GM19467 (cell line): ENCODE data around the gene IFT25.

Experiments
- ATAC-seq: cut with Tn5 transposase; IDR thresholded peaks from one replicate; pipeline ENCODE4 v1.9.1; 2021; ENCODE audit warnings: mild to moderate bottlenecking, moderate library complexity; ENCODE audit not compliant: unreplicated experiment

Gene IFT25

DNA sequence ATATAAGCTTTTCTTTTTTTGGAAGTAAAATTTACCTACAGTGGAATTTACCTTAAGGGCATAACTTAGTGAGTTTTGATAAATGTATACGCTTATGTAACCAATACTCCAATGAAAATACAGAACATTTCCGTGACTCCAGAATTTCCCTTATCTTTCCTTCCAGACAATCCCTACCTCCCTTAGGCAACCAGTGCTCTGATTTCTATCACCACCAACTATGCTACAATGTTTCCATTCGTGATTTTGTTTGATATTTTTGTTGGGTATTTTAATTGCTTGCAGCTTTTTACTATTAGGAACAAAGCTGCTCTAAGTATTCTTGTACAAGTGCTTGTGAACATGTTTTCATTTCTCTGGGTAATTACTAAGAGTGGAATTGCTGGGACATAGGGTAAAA, 14.6 kb downstream of the IFT25 start:
- ATAC-seq, result no peak

DNA sequence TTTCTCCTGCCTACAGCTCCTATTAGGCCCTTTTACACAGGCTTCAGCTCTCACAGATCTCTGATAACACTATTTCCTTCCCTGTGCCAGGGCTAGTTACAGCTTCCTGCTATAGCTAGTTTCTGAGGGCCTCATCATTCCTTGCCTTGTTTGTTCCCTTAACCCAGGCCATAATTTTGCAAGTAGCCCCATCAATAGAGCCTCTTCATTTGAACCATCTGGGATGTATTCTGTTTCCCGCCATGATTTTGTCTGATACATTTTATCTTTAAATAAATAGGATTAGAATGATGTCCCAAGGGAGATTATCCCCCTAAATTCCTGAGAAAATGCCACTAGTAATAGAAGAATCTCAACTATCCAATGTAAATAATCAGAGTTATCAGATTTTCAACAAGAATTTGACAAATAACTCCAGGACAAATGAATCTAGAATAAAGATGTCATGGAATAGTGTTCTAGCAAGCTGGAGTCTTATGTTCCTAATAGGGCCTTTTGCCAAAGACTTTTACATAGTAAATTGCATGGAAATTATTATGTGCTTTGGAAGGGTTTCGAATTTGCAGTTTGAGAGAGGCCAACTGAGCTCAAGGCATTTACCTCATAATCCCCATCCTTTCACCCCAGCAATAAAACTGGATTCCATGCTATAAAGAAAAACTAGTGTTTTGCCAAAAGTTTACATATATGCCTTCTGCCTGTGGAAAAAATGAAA, 16.1 kb downstream of the IFT25 start:
- ATAC-seq, result no peak

DNA sequence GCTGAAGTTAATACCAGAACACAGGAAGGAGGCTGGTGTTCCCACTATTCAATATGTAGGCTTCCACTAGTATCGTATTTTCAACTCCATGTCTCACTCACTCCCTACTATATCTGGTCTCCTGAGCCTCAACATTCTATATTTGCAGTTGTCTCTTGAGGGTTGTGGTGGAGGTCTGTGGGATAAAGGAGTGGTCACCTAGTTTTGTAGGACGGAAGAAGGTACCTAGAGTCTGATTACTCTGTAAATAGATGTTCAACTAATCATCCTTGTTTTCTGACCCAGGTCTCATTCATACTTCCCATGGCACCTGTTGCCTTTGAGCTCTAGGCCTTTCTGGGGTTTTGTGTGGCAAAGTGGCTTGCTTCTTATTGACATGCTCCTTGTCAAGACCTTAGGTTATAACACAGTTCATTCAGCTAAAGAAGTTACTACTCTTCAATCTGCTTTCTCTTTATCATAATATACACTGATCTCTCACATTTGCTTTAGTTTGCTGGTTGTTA, 18.1 kb downstream of the IFT25 start:
- no peak for ATAC-seq

DNA sequence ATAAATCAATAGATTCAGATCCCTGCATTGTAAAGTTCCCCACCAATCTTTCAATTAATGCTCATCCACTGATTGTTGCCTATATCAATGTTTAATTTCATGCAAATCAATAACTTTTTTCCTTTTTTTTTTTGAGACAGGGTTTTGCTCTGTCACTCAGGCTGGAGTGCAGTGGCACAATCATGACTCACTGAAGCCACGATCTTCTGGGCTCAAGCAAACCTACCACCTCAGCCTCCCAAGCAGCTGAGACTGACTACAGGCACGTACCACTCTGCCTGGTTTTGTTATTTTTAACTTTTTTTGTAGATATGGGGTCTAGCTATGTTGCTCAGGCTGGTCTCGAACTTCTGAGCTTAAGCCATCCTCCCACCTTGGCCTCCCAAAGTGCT, 25.8 kb downstream of the IFT25 start:
- no peak for ATAC-seq

DNA sequence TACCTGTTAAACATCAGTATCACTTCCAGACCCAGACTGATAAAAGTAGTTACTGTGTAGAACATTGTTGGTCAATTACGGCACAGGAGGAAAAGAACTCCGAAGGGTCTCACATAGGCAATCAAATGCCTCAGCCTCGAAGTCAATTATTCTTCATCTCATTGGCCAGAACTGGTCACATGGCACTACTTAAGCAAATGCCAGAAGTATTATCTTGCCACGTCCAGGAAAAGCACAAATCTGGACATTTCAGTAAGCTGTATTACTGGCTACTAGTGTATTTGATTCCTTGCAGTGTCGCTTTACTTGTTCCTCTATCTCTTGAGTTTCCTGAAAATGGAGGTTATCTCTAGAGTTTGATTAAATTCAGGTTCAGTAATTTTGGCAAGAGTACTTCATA, 27.2 kb downstream of the IFT25 start:
- no peak for ATAC-seq

DNA sequence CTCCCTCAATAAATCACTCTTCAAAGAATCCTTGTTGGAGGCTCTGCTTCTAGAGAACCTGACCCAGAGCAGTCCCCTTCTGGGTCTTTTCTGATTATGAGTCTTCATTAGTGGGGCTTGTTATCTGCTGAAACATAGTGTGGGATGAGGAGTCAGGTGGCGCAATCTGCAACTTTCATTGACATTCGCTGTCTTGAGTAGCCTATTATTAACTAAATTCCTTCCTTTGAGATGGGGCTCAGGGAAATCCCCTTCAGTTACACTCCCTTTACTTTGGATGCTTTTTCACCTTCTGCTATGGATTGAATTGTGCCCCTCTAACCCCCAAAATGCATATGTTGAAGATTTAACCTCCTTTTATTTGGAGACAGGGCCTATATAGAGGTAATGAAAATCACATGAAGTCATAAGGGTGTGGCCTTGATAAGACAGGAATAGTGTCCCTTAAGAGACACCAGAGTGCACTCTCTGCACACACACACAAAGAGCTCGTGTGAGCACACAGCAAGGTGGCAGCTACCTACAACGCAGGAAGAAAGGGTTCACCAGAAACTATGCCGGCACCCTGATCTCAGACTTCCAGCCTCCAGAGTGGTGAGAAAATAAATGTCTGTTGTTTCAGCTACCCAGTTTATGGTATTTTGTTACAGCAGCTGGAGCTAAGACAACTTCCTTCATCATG, 32.0 kb downstream of the IFT25 start:
- ATAC-seq, result no peak

DNA sequence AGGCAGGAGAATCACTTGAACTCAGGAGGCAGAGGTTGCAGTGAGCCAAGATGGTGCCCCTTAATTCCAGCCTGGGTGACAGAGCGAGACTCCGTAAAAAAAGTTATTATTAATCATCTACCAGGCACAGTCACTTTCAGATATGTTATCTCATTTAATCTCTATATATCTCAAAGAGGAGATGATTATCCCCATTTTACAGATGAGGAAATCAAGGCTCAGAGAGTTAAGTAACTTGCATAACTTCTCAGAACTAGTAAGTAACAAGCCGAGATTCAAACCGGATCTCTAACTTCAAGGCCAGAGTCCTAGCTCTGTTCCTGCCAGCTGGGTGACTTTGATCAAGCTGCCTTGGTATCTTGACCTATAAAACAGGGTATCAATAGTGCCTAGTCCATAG, 34.1 kb downstream of the IFT25 start:
- ATAC-seq, result no peak

DNA sequence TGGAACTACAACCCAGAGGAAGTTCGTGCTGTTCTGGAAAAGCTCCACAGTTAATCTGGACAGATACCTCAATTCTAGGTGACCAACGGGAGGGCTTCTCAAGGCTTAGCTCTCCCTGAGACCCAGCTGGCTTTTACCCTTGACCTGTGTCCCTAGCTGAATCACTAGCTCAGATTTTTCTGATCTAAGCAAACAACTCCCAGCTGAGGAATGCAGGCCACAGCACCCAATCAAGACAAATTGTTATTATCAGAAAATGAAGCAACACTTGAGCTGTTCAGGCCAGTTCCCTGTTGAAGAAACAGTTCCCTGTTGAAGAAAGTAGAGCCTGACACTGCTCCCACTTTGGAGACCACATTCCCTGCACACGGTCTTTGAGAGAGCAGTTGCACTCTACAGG, 35.6 kb downstream of the IFT25 start:
- ATAC-seq, result no peak

DNA sequence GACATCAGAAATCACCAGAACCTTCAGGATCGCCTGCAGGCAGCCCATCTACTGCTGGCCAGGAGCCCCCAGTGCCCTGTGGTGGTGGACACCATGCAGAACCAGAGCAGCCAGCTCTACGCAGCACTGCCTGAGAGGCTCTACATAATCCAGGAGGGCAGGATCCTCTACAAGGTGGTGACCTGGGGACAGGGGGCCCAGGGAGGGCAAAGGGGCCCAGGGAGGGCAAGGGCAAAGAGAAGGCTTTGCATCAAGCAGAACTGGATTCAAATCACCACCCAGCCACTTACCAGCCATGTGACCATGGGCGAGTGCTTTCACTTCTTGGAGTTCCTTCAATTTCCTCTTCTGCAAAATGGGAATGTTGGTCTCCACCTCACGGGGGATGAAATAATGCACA, 39.4 kb downstream of the IFT25 start:
- ATAC-seq, result no peak

DNA sequence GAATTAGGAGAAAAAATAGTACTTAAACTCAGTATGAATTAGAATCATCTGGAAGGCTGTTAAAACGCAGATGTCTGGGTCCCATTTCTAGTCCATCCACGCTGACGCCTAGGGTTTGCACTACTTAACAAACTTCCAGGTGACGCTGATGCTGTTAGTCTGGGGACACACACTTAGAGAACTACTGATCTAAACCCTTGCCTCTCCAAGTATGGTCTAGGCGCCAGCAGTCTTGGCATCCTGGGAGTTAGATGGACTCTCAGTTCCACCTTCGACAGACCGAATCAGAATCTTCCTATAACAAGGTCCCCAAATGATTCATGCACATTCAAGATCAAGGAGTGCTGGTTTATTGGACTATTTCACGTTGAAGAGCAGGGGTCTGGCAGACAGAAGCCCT, 40.0 kb downstream of the IFT25 start:
- ATAC-seq, result no peak

DNA sequence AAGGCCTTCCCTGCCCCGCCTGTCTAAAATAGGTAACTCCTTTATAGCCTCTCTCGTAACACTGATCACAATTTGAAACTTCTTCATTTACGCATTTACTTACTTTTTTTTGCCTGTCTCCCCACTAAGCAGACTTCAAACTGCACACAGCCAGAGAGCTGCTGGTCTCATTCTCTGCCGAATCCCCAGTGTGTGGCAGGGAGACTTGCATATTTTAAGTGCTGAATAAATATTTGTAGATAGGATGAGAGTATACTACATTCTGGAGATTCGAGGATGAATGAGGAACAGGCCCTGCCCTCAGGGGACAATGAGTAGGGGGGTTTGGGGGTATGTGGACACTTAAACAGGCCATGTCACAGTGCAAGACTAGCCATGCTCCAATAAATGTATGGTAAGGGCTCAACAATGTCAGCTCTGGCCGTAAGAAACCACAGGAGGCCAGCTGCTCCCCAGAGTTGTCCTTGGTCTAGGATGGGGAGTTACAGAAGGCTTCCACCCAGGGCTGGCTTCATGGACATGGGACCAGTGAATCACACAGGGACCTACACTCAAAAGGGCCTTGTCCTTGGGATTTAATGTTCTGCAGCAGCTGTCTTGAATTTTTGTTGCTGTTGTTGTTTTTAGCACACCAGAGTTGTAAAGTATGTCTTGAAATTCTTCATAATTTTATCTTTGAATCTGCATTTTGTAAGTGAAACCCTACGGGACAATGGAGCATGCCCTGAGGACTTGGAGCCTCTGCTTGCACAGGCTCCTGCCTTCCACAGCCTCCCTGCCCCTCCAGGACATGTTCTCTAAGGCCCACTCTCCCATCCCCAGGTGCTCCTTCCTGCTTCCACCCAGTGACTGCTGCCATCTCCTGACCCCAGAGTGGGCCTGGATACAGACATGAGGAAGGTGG, 43.0 kb downstream of the IFT25 start:
- no peak for ATAC-seq

DNA sequence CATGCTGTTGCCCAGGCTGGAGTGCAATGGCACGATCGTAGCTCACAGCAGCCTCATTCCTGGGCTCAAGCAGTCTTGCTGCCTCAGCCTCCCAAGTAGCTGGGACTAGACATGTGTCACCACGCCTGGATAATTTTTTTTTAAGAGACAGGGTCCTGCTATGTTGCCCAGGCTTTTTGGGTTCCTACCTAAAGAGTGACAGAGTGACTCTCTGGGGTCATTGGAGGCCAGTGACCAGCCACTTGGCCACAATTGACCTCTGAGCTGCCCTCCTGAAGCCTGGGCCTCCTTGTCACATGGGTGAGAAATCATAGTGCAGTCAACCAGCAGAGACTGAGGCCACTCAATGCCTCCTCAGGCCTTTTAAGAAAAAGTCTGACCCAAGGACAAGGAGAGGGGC, 45.8 kb downstream of the IFT25 start:
- ATAC-seq, result no peak

DNA sequence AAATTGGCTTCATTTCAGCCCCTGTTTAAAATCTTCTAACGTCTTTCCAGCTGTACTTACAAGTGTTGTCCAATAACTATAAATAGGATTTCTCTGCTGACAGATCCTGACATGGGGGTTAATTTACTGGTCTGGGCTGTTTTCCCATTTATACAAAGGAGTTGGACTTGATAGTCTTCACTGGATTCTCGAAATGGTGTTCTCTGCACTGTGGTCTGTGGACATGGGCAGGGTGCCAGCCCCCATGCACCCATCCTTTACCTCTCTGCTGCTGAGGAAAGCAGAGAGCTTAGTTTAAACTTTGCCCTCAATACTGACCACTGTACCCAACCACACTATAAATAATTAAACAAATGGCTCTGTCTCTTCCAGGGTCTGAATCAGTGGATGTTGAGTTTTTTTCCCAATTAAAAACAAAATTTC, 46.3 kb downstream of the IFT25 start:
- ATAC-seq, result no peak

DNA sequence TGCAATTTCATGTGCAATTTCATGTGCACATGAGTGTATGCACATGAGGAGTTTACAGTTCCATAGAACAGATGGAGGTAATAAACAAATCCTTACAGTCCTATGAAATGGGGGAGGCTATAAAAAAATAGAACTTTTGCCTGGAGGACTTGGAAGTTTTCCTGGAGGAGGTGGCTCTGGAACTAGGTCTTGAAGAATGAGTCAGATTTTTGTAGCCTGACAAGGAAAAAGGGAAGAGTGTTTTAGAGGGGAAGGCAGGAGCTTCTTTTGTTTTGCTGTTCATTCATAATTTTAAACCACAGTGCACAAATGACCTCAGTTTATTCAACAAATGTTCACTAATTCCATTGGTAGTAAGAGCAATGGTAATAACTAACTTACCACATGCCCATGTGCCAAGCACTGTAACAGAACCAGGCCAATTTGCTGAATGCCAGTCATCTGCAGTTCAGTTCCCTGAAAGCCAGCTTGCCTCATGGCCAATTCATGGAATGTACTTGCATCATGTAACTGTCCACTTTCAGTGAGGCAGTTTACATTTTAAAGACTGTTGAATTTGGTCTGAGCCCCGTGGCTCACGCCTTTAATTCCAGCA, 48.8 kb downstream of the IFT25 start:
- ATAC-seq, result no peak

DNA sequence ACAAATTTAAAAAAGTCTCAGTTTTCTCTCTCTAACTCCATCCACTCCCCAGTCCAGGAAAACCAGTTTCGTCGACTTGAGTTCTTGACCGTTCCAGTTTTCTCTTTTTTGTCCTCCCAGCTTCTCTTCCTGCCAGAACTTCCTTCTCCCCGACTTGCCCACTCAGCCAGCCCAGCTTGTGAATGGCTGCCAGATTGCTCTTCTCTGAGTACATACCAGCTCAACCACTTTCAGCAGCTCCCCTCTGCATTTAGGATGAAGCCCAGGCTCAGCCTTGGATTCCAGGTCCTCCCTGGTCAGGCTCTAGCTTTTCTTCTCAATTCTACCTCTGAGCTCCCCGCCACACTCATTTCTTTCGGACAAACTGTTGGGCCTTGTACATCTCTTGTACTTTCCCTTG, 50.1 kb downstream of the IFT25 start:
- ATAC-seq, result no peak

DNA sequence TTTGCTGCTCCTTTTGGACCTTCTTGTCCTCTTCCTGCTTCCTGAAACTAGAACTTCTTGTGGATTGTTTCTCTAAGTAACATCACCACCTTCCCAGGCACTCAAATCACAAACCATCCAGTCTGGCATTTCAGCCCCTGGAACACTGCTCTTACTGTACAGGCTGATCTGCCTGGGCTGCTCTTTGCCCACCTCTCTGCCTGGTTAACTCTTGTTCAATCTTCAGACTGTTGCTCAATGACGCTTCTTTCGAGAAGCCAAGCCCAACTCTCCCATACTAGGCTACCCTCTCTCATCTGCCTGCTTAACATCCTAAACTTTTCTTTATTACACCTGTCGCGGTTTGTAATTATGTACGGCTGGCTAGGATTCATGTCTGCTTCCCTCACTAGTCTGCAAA, 50.9 kb downstream of the IFT25 start:
- no peak for ATAC-seq

DNA sequence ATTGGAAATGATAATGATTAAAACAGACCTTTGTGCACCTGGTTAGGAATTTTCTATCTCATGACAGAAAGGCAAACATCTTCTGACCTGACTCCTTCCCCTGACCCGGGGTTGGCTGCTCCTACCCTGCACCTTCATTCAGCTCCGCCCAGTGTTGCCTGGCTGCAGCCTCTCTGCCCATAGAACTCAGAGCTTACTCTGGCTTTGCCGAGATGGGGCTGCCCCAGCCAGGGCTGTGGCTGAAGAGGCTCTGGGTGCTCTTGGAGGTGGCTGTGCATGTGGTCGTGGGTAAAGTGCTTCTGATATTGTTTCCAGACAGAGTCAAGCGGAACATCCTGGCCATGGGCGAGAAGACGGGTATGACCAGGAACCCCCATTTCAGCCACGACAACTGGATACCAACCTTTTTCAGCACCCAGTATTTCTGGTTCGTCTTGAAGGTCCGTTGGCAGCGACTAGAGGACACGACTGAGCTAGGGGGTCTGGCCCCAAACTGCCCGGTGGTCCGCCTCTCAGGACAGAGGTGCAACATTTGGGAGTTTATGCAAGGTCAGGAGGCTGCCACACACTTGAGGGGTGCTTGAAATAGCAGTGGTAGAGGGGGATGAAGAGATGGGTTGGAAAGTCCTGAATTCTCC, 51.4 kb downstream of the IFT25 start, which contains the start of gene DIO1:
Gene DIO1, plus strand, starts transcription at position 189 of the 638 bp plus-strand sequence. Its CDS starts 24 bp downstream, at position 213.
- ATAC-seq, result no peak

DNA sequence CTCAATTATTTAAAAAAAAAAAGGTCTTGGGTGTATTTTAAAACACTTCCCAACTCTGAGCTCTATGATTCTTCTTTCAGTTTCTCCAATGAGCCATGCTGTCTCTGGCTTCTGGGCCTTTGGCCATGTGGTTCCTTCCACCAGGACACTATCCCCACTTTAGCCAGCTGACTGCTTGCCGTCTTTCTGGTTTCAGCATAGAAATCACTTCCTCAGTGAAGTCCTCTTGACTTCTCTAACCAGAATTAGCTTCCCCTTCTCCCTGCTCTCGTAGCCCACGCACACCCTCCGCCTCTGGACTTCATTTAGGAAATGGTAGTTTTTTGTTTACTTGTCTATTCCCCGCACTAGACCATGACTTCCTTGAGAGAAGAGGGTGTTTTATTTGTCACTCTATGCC, 52.6 kb downstream of the IFT25 start:
- ATAC-seq, result no peak

DNA sequence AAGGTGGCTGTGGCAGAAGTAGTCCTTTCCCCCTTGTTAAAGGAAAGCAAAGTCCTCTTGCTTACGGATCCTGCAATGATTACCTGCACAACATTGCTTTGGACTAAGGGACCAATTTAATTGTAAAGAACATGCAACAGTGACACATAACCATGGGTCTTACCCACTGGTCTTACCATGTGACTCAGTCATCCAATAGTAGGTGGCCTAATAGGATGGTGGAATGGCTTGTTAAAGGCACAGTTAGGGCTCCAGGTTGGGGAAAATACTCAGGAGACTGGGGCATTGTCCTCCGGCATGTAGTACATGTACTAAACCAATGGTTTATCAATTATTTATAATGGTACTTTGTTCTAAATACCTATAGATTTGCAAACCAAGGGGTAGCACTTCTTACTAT, 53.8 kb downstream of the IFT25 start:
- no peak for ATAC-seq

DNA sequence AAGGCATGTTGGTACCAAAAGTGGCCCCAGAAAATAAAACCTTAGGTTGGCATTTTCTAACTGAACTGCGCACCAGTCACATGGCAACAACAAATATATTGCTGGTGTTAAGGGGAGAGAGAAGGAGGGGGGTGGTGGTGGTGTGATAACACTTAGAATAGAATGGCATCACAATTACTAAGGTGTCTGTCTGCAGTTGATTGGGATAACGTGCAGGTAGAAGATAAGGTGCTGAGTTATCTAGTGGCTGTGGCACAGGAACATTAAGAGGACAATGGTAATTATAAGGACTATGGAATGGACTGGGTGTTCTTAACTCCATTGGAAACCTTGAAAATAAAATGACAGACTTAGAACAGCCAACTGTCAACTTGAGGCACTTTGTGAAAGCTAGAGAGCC, 54.5 kb downstream of the IFT25 start:
- ATAC-seq, result no peak

DNA sequence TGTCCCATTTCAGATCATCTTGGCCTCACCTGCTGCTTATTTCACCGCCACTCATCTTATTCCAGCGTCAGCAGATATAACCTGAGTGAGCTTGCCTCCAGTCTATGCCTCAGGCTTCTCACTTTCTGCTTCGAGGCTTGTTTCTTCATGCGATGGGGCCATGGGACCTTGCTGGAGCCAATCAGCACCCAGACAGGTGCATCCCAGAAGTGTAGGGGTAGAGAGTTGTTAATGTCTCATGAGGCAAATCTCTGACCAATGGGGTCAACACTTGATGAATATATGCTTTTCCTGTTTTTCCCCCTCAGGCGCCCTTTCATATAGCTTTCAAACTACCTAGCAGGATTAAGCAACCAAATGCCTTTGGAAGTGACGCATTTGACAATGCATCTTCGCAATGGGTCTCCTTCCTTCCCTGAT, 55.0 kb downstream of the IFT25 start:
- ATAC-seq, result no peak
